IPS-18c (cell line): ENCODE results near the gene LRP10.

Experiments
- H3K4me3 ChIP-seq: 2 replicates; pipeline ENCODE4 v1.7.0; 2013; ENCODE audit warnings: low read depth, mild to moderate bottlenecking, low read length, moderate library complexity; ENCODE audit not compliant: insufficient read depth
- H3K9me3 ChIP-seq: one replicate; pipeline ENCODE4 v1.6.1; 2013; ENCODE audit warnings: mild to moderate bottlenecking, low read length, moderate library complexity; ENCODE audit not compliant: control insufficient read depth, insufficient read depth

LRP10 gene

DNA sequence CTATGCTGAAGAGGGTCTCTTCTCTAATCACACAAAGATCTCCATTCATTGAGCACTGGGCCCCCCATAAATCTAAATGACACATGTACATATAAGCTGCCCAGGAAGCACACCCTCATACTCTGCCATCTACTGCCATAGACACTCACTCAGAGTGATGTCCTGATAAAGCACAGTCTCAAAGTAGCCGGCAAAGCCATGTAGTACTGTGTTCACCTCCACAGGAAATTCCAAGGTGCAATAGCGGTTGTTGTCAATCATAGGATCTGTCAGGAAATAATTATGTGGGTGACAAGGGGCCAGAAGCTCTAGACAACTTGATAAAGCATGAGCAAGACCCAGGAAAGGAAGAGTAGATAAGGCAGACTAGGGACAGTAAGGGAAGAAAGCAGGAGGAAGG, 50.8 kb downstream of the LRP10 start:
- H3K4me3 ChIP-seq: no peak overlapping the region
- no peaks in the 10 kb centered on the region for H3K9me3 ChIP-seq

DNA sequence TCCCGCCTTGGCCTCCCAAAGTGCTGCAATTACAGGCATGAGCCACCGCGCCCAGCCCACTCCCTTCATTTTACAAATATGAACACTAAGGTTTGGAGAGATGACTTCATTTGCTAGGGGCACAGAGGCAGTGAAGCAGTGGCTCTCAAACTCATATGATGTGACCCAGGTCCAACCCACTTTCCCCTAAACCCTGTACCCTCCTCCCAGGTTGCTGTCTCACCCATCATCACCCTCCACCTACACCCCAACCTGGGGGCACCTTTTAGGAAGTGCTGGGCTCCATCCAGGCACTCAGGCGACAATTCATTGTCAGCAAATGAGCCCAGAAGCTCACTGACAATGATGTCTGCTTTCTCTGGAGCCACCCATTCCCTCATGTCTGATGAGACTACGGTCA, 52.2 kb downstream of the LRP10 start:
- H3K9me3 ChIP-seq: no peaks in the 10 kb centered on the region

DNA sequence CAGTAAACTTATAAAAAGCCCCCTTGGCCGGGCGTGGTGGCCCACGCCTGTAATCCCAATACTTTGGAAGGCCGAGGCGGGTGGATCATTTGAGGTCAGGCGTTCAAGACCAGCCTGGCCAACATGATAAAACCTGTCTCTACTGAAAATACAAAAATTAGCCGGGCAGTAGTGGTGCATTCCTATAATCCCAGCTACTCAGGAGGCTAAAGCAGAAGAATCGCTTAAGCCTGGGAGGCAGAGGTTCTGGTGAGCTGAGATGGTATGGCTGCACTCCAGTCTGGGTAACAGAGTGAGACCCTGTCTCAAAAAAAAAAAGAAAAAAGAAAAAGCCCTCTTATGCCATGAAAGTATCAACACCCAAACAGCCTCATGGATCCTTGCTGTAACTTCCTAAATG, 54.0 kb downstream of the LRP10 start:
- Histone ChIP-seq H3K9me3 (no peaks in the 10 kb centered on the region), H3K4me3 (no peak overlapping the region)

More for the DNA sequence above, 52.2 kb downstream of the LRP10 start:
- H3K4me3 ChIP-seq: no peak overlapping the region

DNA sequence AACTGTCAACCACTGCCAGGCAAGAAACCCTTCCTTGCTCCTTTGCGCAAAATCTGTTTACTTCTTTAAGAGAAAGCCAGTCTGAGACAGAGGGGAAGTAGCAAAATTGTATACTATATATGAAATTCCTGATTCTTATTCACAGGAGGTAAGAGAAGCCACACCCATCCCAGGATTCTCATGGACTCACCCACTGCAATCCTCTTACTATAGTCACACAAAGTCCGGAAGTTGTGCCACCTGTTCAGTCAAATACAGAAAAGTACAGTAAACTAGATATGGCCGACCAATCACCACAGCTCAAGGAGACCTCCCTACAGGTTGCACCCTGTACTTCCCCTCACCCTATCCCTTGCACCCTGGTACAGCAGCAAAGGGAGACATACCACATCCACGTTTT, 54.8 kb downstream of the LRP10 start:
- H3K4me3 ChIP-seq: no peak overlapping the region; the same call in 1 of the 2 replicates
- H3K9me3 ChIP-seq: no peaks in the 10 kb centered on the region

DNA sequence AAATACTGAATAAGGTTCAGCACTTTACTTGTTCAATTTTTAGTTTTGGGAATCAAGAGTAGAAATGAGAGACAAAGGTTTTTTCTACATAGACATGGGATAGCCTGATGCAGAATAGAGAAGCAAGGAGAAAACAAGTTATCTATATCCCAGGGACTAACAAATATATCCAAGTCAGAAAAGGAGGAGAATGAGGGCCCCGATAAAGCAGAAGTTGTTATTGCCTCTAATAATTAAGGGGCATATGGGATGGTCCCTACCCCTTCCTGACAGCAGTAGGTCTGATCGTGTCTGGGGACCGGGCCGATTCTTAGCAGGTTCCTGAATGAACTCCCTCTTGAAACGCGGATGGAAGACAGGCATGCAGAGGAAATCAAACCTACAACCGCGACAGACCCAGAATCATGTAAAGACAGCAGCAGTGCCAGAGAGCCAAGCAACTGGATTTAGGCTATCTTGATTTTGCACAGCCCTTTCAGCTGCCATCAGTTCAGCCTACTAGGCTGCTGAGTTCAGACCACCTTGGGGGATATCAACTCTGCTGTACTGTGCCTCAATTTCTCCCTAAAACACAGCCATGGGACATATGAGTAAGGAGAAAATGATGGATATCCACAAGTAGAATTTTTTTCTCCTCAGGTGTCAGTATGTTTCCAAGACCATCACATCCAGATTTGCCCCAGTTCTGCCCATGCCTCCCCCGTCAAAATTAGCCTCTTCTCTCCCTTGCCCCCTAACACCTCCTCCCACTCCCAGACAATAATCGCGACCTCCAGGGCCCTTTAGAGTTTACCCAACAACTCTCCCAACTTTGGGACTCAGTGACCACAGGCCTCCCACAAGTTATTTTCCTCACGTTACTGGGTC, 56.9 kb downstream of the LRP10 start:
- Histone ChIP-seq H3K4me3 (peak overlapping the region; percentile 79), H3K9me3 (no peaks in the 10 kb centered on the region)

DNA sequence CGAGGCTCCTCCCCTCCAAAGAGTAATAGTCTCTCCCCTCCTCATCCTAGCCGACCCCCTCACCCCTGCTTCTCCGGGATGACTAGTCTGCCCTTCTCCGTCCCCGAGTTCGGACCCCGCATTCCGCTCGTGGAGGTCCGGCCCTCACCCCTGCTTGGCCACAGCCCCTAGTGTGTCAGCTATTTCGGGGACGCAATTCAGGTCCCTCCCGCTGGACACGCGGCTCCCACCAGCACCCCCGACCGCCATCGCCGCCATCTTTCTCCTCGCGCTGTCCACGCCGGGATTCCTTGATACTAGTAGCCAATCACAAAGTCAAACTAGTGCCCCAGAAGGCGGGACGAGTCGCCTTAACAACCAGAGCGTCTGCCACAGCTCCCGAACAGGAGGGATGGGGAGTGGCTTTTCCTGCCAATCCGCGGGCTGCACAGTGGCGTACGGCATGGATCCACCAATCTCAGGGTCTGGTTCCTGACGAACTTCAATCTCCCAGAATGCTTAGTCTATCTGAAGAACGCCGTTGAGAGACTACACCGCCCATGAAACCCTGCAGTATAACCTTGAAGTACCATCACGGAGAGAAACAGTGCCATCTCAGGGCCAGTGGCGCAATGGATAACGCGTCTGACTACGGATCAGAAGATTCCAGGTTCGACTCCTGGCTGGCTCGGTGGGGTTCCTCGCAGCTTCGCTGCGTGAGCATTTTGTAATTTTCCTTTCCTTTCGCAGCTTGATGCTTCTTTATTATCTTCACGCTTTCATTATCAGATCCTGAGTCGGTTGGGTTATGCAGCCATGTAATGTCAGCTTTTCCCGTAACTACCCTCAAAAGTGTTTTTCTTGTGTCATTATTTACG, 57.8 kb downstream of the LRP10 start, which contains the start of gene PRMT5:
Gene PRMT5, minus strand, starts transcription at position 273 of the 857 bp plus-strand sequence. Its CDS starts 15 bp downstream, at position 258.
- H3K4me3 ChIP-seq: peak within 1 kb of the TSS; percentile 79
- no peaks in the 10 kb centered on the region for H3K9me3 ChIP-seq

DNA sequence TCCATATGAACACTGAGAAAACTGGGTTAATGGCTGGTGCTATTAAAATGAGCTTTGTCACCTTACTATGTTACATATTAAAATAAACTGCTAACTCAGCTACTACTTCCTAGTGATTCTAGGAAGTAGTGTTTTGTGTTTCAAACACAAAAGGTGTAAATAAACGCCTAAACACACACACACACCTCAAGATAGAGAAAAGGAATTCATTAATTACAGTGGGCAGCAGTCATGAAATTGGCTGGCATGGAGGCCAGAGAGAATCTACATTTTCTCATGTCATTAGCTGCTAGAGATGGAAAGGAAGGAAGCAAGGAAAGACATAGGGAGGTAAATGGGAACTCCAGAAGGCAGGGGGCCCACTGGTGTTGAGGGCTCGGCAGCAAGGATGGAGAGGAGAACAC, 58.4 kb downstream of the LRP10 start:
- H3K9me3 ChIP-seq: no peaks in the 10 kb centered on the region

More for the DNA sequence above, 58.4 kb downstream of the LRP10 start:
- peak overlapping the region; percentile 66 for H3K4me3 ChIP-seq
